Gastroesophageal sphincter (tissue), 3 donors: Measurements from ENCODE around the gene CAPN6.

Experiments
- EP300 ChIP-seq: sonication (generic); formaldehyde crosslinking; IDR thresholded peaks from one replicate; pipeline ENCODE4 v1.6.1; 2017; ENCODE audit warnings: antibody characterized with exemption, mild to moderate bottlenecking
- POLR2A ChIP-seq, 2 donors: fragments of 450-650 bp; IDR thresholded peaks; one replicate each; pipeline ENCODE4 v1.6.1; 2017; ENCODE audit warnings: antibody characterized with exemption in 2 of 2, mild to moderate bottlenecking in 2 of 2, moderate library complexity in 1 of 2
- POLR2AphosphoS5 ChIP-seq: sonication (generic); formaldehyde crosslinking; IDR thresholded peaks from one replicate; pipeline ENCODE4 v1.6.1; 2017; ENCODE audit warnings: antibody characterized with exemption
- TF ChIP-seq, protein P1 (sequence below), 4 experiments: fragments of 200-600 bp in 2 of 4; fragments of 450-650 bp in 2 of 4; sonication (generic) in 1 of 4; IDR thresholded peaks; one replicate each; pipeline ENCODE4 v1.5.1; 2017 to 2019; ENCODE audit warnings: antibody characterized with exemption in 4 of 4, mild to moderate bottlenecking in 2 of 4, moderate library complexity in 2 of 4

GRCh38 chrX:111319451-111319850 lies 49.2 kb upstream of the CAPN6 start:
- TF ChIP-seq EP300 (no peak), POLR2A (IDR thresholded peaks at IDR 0.05) (no peak), POLR2AphosphoS5 (no peak)
- TF ChIP-seq, protein P1, sequence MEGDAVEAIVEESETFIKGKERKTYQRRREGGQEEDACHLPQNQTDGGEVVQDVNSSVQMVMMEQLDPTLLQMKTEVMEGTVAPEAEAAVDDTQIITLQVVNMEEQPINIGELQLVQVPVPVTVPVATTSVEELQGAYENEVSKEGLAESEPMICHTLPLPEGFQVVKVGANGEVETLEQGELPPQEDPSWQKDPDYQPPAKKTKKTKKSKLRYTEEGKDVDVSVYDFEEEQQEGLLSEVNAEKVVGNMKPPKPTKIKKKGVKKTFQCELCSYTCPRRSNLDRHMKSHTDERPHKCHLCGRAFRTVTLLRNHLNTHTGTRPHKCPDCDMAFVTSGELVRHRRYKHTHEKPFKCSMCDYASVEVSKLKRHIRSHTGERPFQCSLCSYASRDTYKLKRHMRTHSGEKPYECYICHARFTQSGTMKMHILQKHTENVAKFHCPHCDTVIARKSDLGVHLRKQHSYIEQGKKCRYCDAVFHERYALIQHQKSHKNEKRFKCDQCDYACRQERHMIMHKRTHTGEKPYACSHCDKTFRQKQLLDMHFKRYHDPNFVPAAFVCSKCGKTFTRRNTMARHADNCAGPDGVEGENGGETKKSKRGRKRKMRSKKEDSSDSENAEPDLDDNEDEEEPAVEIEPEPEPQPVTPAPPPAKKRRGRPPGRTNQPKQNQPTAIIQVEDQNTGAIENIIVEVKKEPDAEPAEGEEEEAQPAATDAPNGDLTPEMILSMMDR (IDR thresholded peaks at IDR 0.05), result no peak
